Stomach (tissue), 9 donors: ENCODE results near the gene CAMKK2. TPM values are rescaled to one million over a fixed set of nuclear protein-coding genes. Genes with fewer than 3 reads are reported as not detected.

ENCODE experiments used
- DNase-seq, 2 donors: peaks; one replicate each; pipeline versions ENCODE4 v3.0.0 to v3.0.0-alpha.2; 2013 to 2019
- H3K27ac ChIP-seq, 5 donors: fragments of 200-600 bp in 4 of 5; sonication (generic) in 4 of 5; one replicate each; pipeline ENCODE4 v1.5.1; 2013 to 2019; ENCODE audit warnings: mild to moderate bottlenecking in 1 of 5, moderate library complexity in 1 of 5
- H3K27me3 ChIP-seq, 3 donors: fragments of 200-600 bp; sonication (generic); one replicate each; pipeline ENCODE4 v1.5.1; 2017 to 2019; ENCODE audit warnings: mixed run types in 1 of 3
- H3K36me3 ChIP-seq, 4 donors: fragments of 200-600 bp; sonication (generic); 1 replicate in 3 of 4; 2 replicates in 1 of 4; pipeline ENCODE4 v1.5.1; 2016 to 2019
- H3K4me1 ChIP-seq, 4 donors: fragments of 200-600 bp; sonication (generic); one replicate each; pipeline ENCODE4 v1.5.1; 2016 to 2019
- H3K4me3 ChIP-seq, 4 donors: fragments of 200-600 bp; sonication (generic) in 3 of 4; one replicate each; pipeline ENCODE4 v1.5.1; 2016 to 2019; ENCODE audit warnings: mild to moderate bottlenecking in 1 of 4
- H3K9me3 ChIP-seq, 4 donors: fragments of 200-600 bp; sonication (generic); one replicate each; pipeline ENCODE4 v1.5.1; 2016 to 2019
- CTCF ChIP-seq, 7 experiments: fragments of 450-650 bp in 4 of 7; fragments of 200-600 bp in 3 of 7; sonication (generic) in 3 of 7; IDR thresholded peaks; one replicate each; pipeline ENCODE4 v1.5.1; 2016 to 2019; ENCODE audit warnings: antibody characterized with exemption in 7 of 7, control low read depth in 2 of 7, mild to moderate bottlenecking in 1 of 7
- EP300 ChIP-seq: sonication (generic); formaldehyde crosslinking; IDR thresholded peaks from one replicate; pipeline ENCODE4 v1.6.1; 2017; ENCODE audit warnings: antibody characterized with exemption
- POLR2A ChIP-seq, 4 donors: fragments of 450-650 bp; IDR thresholded peaks; one replicate each; pipeline ENCODE4 v1.6.1; 2016; ENCODE audit warnings: antibody characterized with exemption in 4 of 4, control low read depth in 2 of 4, mild to moderate bottlenecking in 1 of 4, moderate library complexity in 1 of 4
- POLR2AphosphoS5 ChIP-seq, 3 donors: sonication (generic); formaldehyde crosslinking; IDR thresholded peaks; one replicate each; pipeline ENCODE4 v1.6.1; 2016; ENCODE audit warnings: antibody characterized with exemption in 3 of 3
- WGBS, 5 donors: extraction: QIAGEN DNeasy Blood & Tissue Kit in 3 of 5; methylation state at CpG; one replicate each; pipeline versions ENCODE4 v1.1.5 to v1.1.7; 2013 to 2018; 5-methylcytosine and 5-hydroxymethylcytosine counted together
- intact Hi-C: fragments of 100-400 bp; cut with DNase I; formaldehyde crosslinking; loops from one replicate; pipeline ENCODE4 v1.15.1; 2023; ENCODE audit warnings: low total_unique reads
- polyA plus RNA-seq, 3 donors: library from polyadenylated mRNA; stranded (reverse); fragments of 200-250 nt; gene quantifications; one replicate each; pipeline ENCODE4 v1.2.3, GENCODE V29; 2013
- total RNA-seq, 5 donors: library from RNA; depleted of rRNA; stranded (reverse); fragments of >200 nt; gene quantifications; one replicate each; pipeline versions ENCODE4 v1.1.0 to v1.2.3, GENCODE V29; 2014 to 2016
- donor health status: healthy with polysubstance abuse.
- donor health status: Bipolar disorder and iron deficiency.
- donor health status: healthy.

The CAMKK2 gene
- total and polyA plus RNA-seq, 8 donors: 14.9 to 46.4 (median 21.7) TPM

- TF ChIP-seq EP300 (no peak), POLR2A (IDR thresholded peaks at IDR 0.05) (no peak), CTCF (IDR thresholded peaks at IDR 0.05) (no peak), POLR2AphosphoS5 (IDR thresholded peaks at IDR 0.05) (no peak)
- no peak overlapping the region for H3K4me3 ChIP-seq
- peak overlapping the region in 1 of 5 donors; percentile 81 for H3K27ac ChIP-seq
These were observed 77.0 kb downstream of the CAMKK2 start for GRCh38 chr12:121219353-121219986.

GRCh38 chr12:121218588-121219352 lies 77.7 kb downstream of the CAMKK2 start:
- Histone ChIP-seq H3K4me3 (no peak overlapping the region), H3K36me3 (peaks cover 4 to 63% (median 59%) of the 10 kb centered on the region in 4 donors), H3K4me1 (peaks cover 46 to 61% (median 51%) of the 10 kb centered on the region in 4 donors), H3K27ac (peak overlapping the region; percentile 33 to 90 (median 71)), H3K9me3 (no peaks in the 10 kb centered on the region), H3K27me3 (no peaks in the 10 kb centered on the region)
- WGBS, 5 donors: 61 to 76% (median 74%) methylated on average over 17 to 18 of the region's 18 CpGs
- DNase-seq: no peak
- intact Hi-C loops: no loop called here
- no peak for TF ChIP-seq EP300
- TF ChIP-seq CTCF (IDR thresholded peaks at IDR 0.05): no peak
- TF ChIP-seq POLR2A (IDR thresholded peaks at IDR 0.05): no peak
- no peak for TF ChIP-seq POLR2AphosphoS5 (IDR thresholded peaks at IDR 0.05)

More at GRCh38 chr12:121219353-121219986, 77.0 kb downstream of the CAMKK2 start:
- intact Hi-C loops: no loop called here
- no peaks in the 10 kb centered on the region for H3K9me3 ChIP-seq
- peaks cover 4 to 70% (median 65%) of the 10 kb centered on the region in 4 donors for H3K36me3 ChIP-seq
- WGBS, 5 donors: 95 to 100% (median 96%) methylated on average over 3 of the region's 3 CpGs
- peaks cover 39 to 61% (median 48%) of the 10 kb centered on the region in 4 donors for H3K4me1 ChIP-seq
- DNase-seq: no peak
- no peaks in the 10 kb centered on the region for H3K27me3 ChIP-seq

- no peaks in the 10 kb centered on the region for H3K9me3 ChIP-seq
- peak overlapping the region; percentile 59 to 90 (median 71) for H3K27ac ChIP-seq
- no peaks in the 10 kb centered on the region for H3K27me3 ChIP-seq
- peaks cover 4 to 52% (median 51%) of the 10 kb centered on the region in 4 donors for H3K36me3 ChIP-seq
- WGBS, 5 donors: 22 to 72% (median 55%) methylated on average over 5 of the region's 5 CpGs
- DNase-seq: peak in 1 of 2 donors; percentile 75
- intact Hi-C loops: no loop called here
- peaks cover 46 to 62% (median 54%) of the 10 kb centered on the region in 4 donors for H3K4me1 ChIP-seq
- TF ChIP-seq POLR2AphosphoS5 (IDR thresholded peaks at IDR 0.05) (peak in 2 of 3 donors; percentile 20 to 64), POLR2A (IDR thresholded peaks at IDR 0.05) (no peak)
- no peak overlapping the region for H3K4me3 ChIP-seq
These were observed 78.7 kb downstream of the CAMKK2 start for GRCh38 chr12:121217761-121218160.

GRCh38 chr12:121217063-121217462 lies 79.4 kb downstream of the CAMKK2 start:
- Histone ChIP-seq H3K27ac (peak overlapping the region; percentile 59 to 90 (median 71)), H3K27me3 (no peaks in the 10 kb centered on the region), H3K4me3 (no peak overlapping the region), H3K4me1 (peaks cover 46 to 62% (median 54%) of the 10 kb centered on the region in 4 donors), H3K9me3 (no peaks in the 10 kb centered on the region), H3K36me3 (peaks cover 4 to 46% (median 45%) of the 10 kb centered on the region in 4 donors)
- TF ChIP-seq EP300 (no peak), CTCF (IDR thresholded peaks at IDR 0.05) (no peak), POLR2AphosphoS5 (IDR thresholded peaks at IDR 0.05) (no peak), POLR2A (IDR thresholded peaks at IDR 0.05) (no peak)
- WGBS, 5 donors: 33 to 72% (median 46%) methylated on average over 8 of the region's 8 CpGs
- intact Hi-C loops: no loop called here
- DNase-seq: no peak
